Panc1 (cell line): ENCODE results near the gene DGAT2. TPM values are rescaled to one million over a fixed set of nuclear protein-coding genes. Genes with fewer than 3 reads are reported as not detected.

Source experiments
- ATAC-seq: fragments of 200-7000 bp; cut with Tn5 transposase; 2 replicates; pipeline ENCODE4 v1.9.1; 2020; ENCODE audit warnings: mild to moderate bottlenecking, moderate library complexity
- BruUV-seq: library from RNA; stranded (reverse); fragments of 400-500 nt; replicated peaks from 2 replicates; lab custom pipeline; 2021; lab: Mats Ljungman, UMichigan
- CTCF ChIA-PET: fragments of 300-600 bp; sonication (Branson Sonifier 250); formaldehyde crosslinking; loops from one replicate; lab custom pipeline; 2022; ENCODE audit warnings: antibody characterized with exemption; lab: Charles Lee
- POLR2A ChIA-PET: fragments of 300-600 bp; sonication (Branson Sonifier 250); formaldehyde crosslinking; loops from one replicate; lab custom pipeline; 2022; ENCODE audit warnings: antibody characterized with exemption; lab: Charles Lee
- DNase-seq: peaks from one replicate; pipeline ENCODE4 v3.0.0-alpha.2; 2010; ENCODE audit warnings: low read depth, low spot score
- H3K27ac ChIP-seq: 2 replicates; pipeline ENCODE4 v1.5.1; 2011; ENCODE audit warnings: mild to moderate bottlenecking, low read length, inconsistent platforms
- H3K27me3 ChIP-seq: fragments of 200-500 bp; sonication (Bioruptor generic); 2 replicates; pipeline ENCODE4 v1.6.0; 2014; ENCODE audit warnings: low read length, inconsistent platforms; ENCODE audit not compliant: control insufficient read depth, insufficient read depth
- H3K36me3 ChIP-seq: fragments of 200-500 bp; sonication (Bioruptor generic); 2 replicates; pipeline ENCODE4 v1.5.1; 2014; ENCODE audit warnings: inconsistent platforms, mild to moderate bottlenecking, low read length, moderate library complexity; ENCODE audit not compliant: control insufficient read depth, insufficient read depth
- H3K4me1 ChIP-seq: 2 replicates; pipeline ENCODE4 v1.5.1; 2011; ENCODE audit warnings: inconsistent platforms, mild to moderate bottlenecking, low read length, moderate library complexity; ENCODE audit not compliant: control insufficient read depth, insufficient read depth
- H3K4me3 ChIP-seq, 2 experiments: 2 replicates each; pipeline ENCODE4 v1.5.1; 2011 to 2012; ENCODE audit warnings: low read depth in 2 of 2, low read length in 2 of 2, mild to moderate bottlenecking in 2 of 2, inconsistent platforms in 1 of 2, moderate library complexity in 1 of 2
- H3K9me3 ChIP-seq: fragments of 200-500 bp; sonication (Bioruptor generic); 2 replicates; pipeline ENCODE4 v1.5.1; 2014; ENCODE audit warnings: low read depth, mild to moderate bottlenecking, inconsistent platforms, low read length, moderate library complexity; ENCODE audit not compliant: control insufficient read depth, insufficient read depth
- POLR2AphosphoS5 ChIP-seq: IDR thresholded peaks from 2 replicates; pipeline ENCODE4 v1.6.1; 2012; ENCODE audit warnings: mild to moderate bottlenecking, low read depth, low read length, moderate library complexity
- SIN3A ChIP-seq: IDR thresholded peaks from 2 replicates; pipeline ENCODE4 v1.6.1; 2012; ENCODE audit warnings: low read depth, mild to moderate bottlenecking, low read length, moderate library complexity, borderline replicate concordance; ENCODE audit not compliant: insufficient read depth
- TCF7L2 ChIP-seq: IDR thresholded peaks from 2 replicates; pipeline ENCODE4 v1.6.1; 2011; ENCODE audit warnings: mild to moderate bottlenecking, low read depth, low read length, inconsistent platforms
- in situ Hi-C: cut with HindIII; loops from 2 replicates; pipeline ENCODE4 v1.10.0; 2016; ENCODE audit warnings: low sequenced_read_pairs, low pct_unique_long_range_greater_than_20kb
- intact Hi-C: fragments of 100-400 bp; cut with micrococcal nuclease; formaldehyde crosslinking; loops from one replicate; pipeline ENCODE4 v1.10.0; 2022; ENCODE audit not compliant: unreplicated experiment
- total RNA-seq: library from RNA; stranded (reverse); gene quantifications from one replicate; pipeline ENCODE4 v1.2.1, GENCODE V29; 2021; ENCODE audit not compliant: unreplicated experiment
- TF ChIP-seq, protein P1 (sequence below): fragments of 450-650 bp; IDR thresholded peaks from 2 replicates; pipeline ENCODE4 v1.5.1; 2017; ENCODE audit warnings: mild to moderate bottlenecking
- TF ChIP-seq, protein P2 (sequence below), 2 experiments: IDR thresholded peaks; 2 replicates each; pipeline ENCODE4 v1.6.1; 2011 to 2012; ENCODE audit warnings: low read depth in 2 of 2, control low read depth in 1 of 2, low read length in 1 of 2, mild to moderate bottlenecking in 1 of 2, moderate library complexity in 1 of 2; ENCODE audit not compliant: insufficient read depth in 1 of 2

The DGAT2 gene
- total RNA-seq, 1 experiment from 2014 or later = 19.2 TPM

- in situ Hi-C loops = no loop called here
- ChIA-PET CTCF (interaction anchor here (0.6 to 2.4 kb wide), 2 partner anchors 61 to 67 kb away, joined by 3 to 12 read pairs; no protein-coding TSS in a partner anchor), POLR2A (no interaction called here)
- H3K9me3 ChIP-seq = no peaks in the 10 kb centered on the region
- H3K4me1 ChIP-seq = no peaks in the 10 kb centered on the region
- DNase-seq (no peak), ATAC-seq (no peak)
- intact Hi-C loops = loop anchor here (10.0 kb wide), 1 partner anchor 353 kb away; no protein-coding TSS in a partner anchor
- no peak for TF ChIP-seq TCF7L2
- TF ChIP-seq POLR2AphosphoS5 = no peak
- TF ChIP-seq SIN3A = no peak
- H3K36me3 ChIP-seq = no peaks in the 10 kb centered on the region
- BruUV-seq = no TSS peak
- no peak overlapping the region for H3K27ac ChIP-seq
- H3K27me3 ChIP-seq = no peaks in the 10 kb centered on the region
- H3K4me3 ChIP-seq = no peak overlapping the region
Observed at GRCh38 chr11:75801362-75802020, 32.9 kb downstream of the DGAT2 start.

DNA sequence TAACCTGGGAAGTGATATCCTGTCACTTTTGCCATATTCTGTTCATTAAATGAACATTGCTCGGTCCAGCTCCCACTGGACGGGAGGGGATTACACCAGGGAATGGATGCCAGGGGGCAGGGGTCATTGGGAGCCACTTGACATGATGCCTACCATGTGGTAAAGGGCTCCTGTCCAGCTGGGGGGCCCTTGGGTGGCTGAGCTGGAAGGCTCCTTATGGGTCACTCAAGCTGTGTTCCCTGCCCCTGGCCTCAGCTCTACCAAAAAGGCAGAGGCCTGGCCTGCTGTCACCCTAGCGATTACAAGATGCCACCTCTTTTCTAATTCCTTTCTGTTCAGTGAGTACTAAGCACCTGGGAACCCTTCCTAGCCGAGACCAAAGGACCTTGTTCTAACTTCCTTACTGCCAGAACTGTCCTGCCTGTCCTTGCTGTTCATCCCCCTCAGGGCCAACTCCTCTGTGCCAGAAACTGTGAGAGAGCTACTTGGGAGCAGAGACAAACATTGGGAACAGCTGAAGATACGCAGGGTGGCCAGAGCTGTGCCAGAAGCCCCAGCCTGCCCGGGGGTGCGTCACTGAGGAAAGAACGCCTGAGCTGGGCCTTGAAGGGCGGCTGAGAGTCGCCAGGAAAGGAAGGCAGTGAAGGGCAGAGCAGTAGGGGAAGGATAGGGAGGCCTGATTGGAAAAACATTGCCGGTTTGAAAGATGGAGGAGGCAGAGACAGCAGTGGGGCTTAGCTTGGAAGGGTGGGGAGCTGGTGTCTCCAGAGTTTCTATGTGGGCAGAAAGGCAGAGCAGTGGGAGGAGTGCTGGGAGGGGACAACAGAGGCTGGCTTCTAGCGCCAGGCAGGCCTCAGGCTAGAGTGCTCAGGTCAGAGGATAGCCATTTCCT is 33.7 kb downstream of the DGAT2 start:
- in situ Hi-C loops = no loop called here
- no peaks in the 10 kb centered on the region for H3K9me3 ChIP-seq
- ChIA-PET POLR2A (no interaction called here), CTCF (interaction anchor here (0.6 to 2.4 kb wide), 4 partner anchors 33 to 66 kb away, joined by 3 to 12 read pairs (median 3); no protein-coding TSS in a partner anchor)
- TF ChIP-seq, protein P1, sequence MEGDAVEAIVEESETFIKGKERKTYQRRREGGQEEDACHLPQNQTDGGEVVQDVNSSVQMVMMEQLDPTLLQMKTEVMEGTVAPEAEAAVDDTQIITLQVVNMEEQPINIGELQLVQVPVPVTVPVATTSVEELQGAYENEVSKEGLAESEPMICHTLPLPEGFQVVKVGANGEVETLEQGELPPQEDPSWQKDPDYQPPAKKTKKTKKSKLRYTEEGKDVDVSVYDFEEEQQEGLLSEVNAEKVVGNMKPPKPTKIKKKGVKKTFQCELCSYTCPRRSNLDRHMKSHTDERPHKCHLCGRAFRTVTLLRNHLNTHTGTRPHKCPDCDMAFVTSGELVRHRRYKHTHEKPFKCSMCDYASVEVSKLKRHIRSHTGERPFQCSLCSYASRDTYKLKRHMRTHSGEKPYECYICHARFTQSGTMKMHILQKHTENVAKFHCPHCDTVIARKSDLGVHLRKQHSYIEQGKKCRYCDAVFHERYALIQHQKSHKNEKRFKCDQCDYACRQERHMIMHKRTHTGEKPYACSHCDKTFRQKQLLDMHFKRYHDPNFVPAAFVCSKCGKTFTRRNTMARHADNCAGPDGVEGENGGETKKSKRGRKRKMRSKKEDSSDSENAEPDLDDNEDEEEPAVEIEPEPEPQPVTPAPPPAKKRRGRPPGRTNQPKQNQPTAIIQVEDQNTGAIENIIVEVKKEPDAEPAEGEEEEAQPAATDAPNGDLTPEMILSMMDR = no peak
- TF ChIP-seq, protein P2, sequence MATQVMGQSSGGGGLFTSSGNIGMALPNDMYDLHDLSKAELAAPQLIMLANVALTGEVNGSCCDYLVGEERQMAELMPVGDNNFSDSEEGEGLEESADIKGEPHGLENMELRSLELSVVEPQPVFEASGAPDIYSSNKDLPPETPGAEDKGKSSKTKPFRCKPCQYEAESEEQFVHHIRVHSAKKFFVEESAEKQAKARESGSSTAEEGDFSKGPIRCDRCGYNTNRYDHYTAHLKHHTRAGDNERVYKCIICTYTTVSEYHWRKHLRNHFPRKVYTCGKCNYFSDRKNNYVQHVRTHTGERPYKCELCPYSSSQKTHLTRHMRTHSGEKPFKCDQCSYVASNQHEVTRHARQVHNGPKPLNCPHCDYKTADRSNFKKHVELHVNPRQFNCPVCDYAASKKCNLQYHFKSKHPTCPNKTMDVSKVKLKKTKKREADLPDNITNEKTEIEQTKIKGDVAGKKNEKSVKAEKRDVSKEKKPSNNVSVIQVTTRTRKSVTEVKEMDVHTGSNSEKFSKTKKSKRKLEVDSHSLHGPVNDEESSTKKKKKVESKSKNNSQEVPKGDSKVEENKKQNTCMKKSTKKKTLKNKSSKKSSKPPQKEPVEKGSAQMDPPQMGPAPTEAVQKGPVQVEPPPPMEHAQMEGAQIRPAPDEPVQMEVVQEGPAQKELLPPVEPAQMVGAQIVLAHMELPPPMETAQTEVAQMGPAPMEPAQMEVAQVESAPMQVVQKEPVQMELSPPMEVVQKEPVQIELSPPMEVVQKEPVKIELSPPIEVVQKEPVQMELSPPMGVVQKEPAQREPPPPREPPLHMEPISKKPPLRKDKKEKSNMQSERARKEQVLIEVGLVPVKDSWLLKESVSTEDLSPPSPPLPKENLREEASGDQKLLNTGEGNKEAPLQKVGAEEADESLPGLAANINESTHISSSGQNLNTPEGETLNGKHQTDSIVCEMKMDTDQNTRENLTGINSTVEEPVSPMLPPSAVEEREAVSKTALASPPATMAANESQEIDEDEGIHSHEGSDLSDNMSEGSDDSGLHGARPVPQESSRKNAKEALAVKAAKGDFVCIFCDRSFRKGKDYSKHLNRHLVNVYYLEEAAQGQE (IDR thresholded peaks at IDR 0.05; ENCODE audit: insufficient read depth in 1 of 2, low read depth in 2 of 2, low read length in 1 of 2) = no peak
- TF ChIP-seq POLR2AphosphoS5 (no peak), SIN3A (no peak), TCF7L2 (no peak)
- DNase-seq (no peak), ATAC-seq (peak; percentile 41)
- no peaks in the 10 kb centered on the region for H3K36me3 ChIP-seq
- no peaks in the 10 kb centered on the region for H3K27me3 ChIP-seq
- H3K27ac ChIP-seq = no peak overlapping the region
- intact Hi-C loops = loop anchor here (10.0 kb wide), 1 partner anchor 353 kb away; no protein-coding TSS in a partner anchor
- H3K4me1 ChIP-seq = no peaks in the 10 kb centered on the region
- BruUV-seq = no TSS peak
- no peak overlapping the region for H3K4me3 ChIP-seq
